MM.1S (cell line): ENCODE results near the gene LPA.

Experiments
- CTCF ChIP-seq: fragments of 300-600 bp; sonication (generic); IDR thresholded peaks from 2 replicates; pipeline ENCODE4 v1.5.1; 2016; ENCODE audit warnings: antibody characterized with exemption, low read length, mixed read lengths
- EZH2 ChIP-seq: fragments of 300-600 bp; sonication (generic); optimal IDR thresholded peaks from 2 replicates; pipeline ENCODE3; 2017; ENCODE audit warnings: low read depth, mild to moderate bottlenecking, antibody characterized with exemption, low read length, mixed read lengths
- EZH2phosphoT487 ChIP-seq: fragments of 300-600 bp; sonication (generic); IDR thresholded peaks from 2 replicates; pipeline ENCODE4 v1.6.1; 2018; ENCODE audit warnings: antibody characterized with exemption, low read length

DNA sequence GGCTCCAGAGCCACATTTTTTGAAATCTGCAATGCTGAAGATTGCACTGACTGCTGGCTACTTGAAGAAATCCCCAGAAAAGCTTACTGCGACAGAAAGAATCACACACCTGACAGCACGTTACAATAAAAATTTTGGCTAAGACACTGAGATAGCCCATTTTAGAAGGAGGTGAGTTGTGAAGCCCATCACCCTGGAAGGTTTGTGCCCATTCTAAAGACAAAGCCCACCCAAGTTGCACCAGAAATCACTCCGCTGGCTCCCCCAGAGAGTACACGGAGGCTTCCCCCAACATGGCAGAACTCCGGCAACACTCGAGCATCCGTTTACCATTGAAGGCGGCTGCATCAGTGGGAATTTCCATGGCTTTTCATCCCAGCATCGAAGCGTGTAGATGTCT lies 29.4 kb downstream of the LPA start:
- no peak for TF ChIP-seq EZH2phosphoT487
- TF ChIP-seq CTCF: no peak
- no peak for TF ChIP-seq EZH2
